Upper lobe of left lung (tissue), 4 donors: Measurements from ENCODE around the gene ANKLE1.

Experiments used
- CTCF ChIP-seq, 6 experiments: fragments of 450-650 bp in 4 of 6; fragments of 200-600 bp in 2 of 6; sonication (generic) in 2 of 6; IDR thresholded peaks; one replicate each; pipeline ENCODE4 v1.5.1; 2016 to 2019; ENCODE audit warnings: antibody characterized with exemption in 6 of 6
- EP300 ChIP-seq, 4 donors: sonication (generic); formaldehyde crosslinking; IDR thresholded peaks; one replicate each; pipeline ENCODE4 v1.5.1; 2017; ENCODE audit warnings: antibody characterized with exemption in 4 of 4, control low read depth in 2 of 4
- POLR2A ChIP-seq, 4 donors: fragments of 450-650 bp; IDR thresholded peaks; one replicate each; pipeline ENCODE4 v1.5.1; 2016 to 2017; ENCODE audit warnings: antibody characterized with exemption in 4 of 4, mild to moderate bottlenecking in 2 of 4
- POLR2AphosphoS5 ChIP-seq, 2 donors: sonication (generic); formaldehyde crosslinking; IDR thresholded peaks; one replicate each; pipeline ENCODE4 v1.5.1; 2017; ENCODE audit warnings: antibody characterized with exemption in 2 of 2

DNA sequence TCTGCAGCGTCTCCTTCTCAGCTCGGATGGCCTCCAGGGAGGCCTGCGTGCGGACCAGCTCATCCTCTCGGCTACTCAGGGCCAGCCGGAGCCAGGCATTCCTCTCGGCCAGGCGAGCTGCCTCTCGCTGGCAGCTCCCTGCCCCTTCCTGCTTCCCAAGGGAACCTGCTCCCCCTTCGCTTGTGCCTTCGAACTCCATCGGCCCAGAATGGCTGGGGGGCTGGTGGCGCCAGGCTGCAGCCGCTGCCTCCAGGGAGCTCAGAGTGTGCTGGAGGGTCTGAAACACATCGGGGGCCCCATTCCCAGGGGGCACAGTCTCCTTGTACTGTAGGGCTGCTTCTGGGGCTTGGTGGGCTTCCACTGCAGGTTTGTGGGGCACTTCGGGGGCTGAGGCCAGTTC lies 19.1 kb upstream of the ANKLE1 start:
- TF ChIP-seq POLR2A (IDR thresholded peaks at IDR 0.05) = no peak
- TF ChIP-seq CTCF (IDR thresholded peaks at IDR 0.05) = no peak
- no peak for TF ChIP-seq POLR2AphosphoS5 (IDR thresholded peaks at IDR 0.05)
- TF ChIP-seq EP300 (IDR thresholded peaks at IDR 0.05) = no peak
